NCI-H1694 (cell line): ENCODE results near the gene COG5.
"Not testable (repeated sequence)": the region's sequence is repeated elsewhere in the genome, so short reads cannot be mapped to it uniquely, and the experiment has no call there.

Experiments
- DNase-seq: peaks from one replicate; lab custom pipeline; 2025; lab: John Stamatoyannopoulos, UW

Gene COG5

GRCh38 chr7:107228291-107228690 lies 335.4 kb downstream of the COG5 start:
- DNase-seq, result no peak

- DNase-seq, result no peak
Measured at GRCh38 chr7:107224374-107225223, 339.1 kb downstream of the COG5 start.

- DNase-seq, result not testable (repeated sequence)
Measured at GRCh38 chr7:107220806-107221205, 342.9 kb downstream of the COG5 start.

GRCh38 chr7:107220356-107220755 lies 343.4 kb downstream of the COG5 start:
- no peak for DNase-seq

- no peak for DNase-seq
Measured at GRCh38 chr7:107219563-107220244, 344.0 kb downstream of the COG5 start.

- DNase-seq, result no peak
Measured at GRCh38 chr7:107213945-107214344, 349.8 kb downstream of the COG5 start.

- no peak for DNase-seq
Measured at GRCh38 chr7:107213193-107213788, 350.4 kb downstream of the COG5 start.

GRCh38 chr7:107212725-107213124 lies 351.0 kb downstream of the COG5 start:
- no peak for DNase-seq

GRCh38 chr7:107210400-107210799 lies 353.3 kb downstream of the COG5 start:
- DNase-seq, result no peak

- no peak for DNase-seq
Measured at GRCh38 chr7:107209565-107209964, 354.2 kb downstream of the COG5 start.

GRCh38 chr7:107208563-107208962 lies 355.2 kb downstream of the COG5 start:
- no peak for DNase-seq

GRCh38 chr7:107208024-107208521 lies 355.6 kb downstream of the COG5 start:
- DNase-seq, result no peak

GRCh38 chr7:107207459-107207858 lies 356.3 kb downstream of the COG5 start:
- DNase-seq, result no peak

- DNase-seq, result no peak
Measured at GRCh38 chr7:107206706-107207105, 357.0 kb downstream of the COG5 start.

GRCh38 chr7:107206136-107206535 lies 357.6 kb downstream of the COG5 start:
- DNase-seq, result no peak

GRCh38 chr7:107203607-107204006 lies 360.1 kb downstream of the COG5 start:
- no peak for DNase-seq

- DNase-seq, result peak; percentile 80
Measured at GRCh38 chr7:107201795-107202450, 361.8 kb downstream of the COG5 start.

GRCh38 chr7:107196834-107197610 lies 366.7 kb downstream of the COG5 start:
- DNase-seq, result no peak

- no peak for DNase-seq
Measured at GRCh38 chr7:107194052-107194451, 369.7 kb downstream of the COG5 start.

GRCh38 chr7:107190090-107190489 lies 373.6 kb downstream of the COG5 start:
- no peak for DNase-seq

GRCh38 chr7:107187774-107188173 lies 375.9 kb downstream of the COG5 start:
- DNase-seq, result no peak
